Tibial artery (tissue), 4 donors: ENCODE measurements around the gene AKAP13.

Experiments used
- DNase-seq, 2 donors: peaks; one replicate each; pipeline ENCODE4 v3.0.0-alpha.2; 2019
- H3K27ac ChIP-seq, 2 donors: fragments of 200-600 bp; sonication (generic) in 1 of 2; 1 replicate in 1 of 2; 2 replicates in 1 of 2; pipeline ENCODE4 v1.5.1; 2018 to 2019; ENCODE audit warnings: mild to moderate bottlenecking in 1 of 2
- H3K27me3 ChIP-seq, 2 donors: fragments of 200-600 bp; sonication (generic) in 1 of 2; one replicate each; pipeline versions ENCODE4 v1.5.1 to v1.6.0; 2016 to 2019
- H3K36me3 ChIP-seq, 3 donors: fragments of 200-600 bp; sonication (generic) in 2 of 3; one replicate each; pipeline ENCODE4 v1.5.1; 2016 to 2019; ENCODE audit warnings: mild to moderate bottlenecking in 2 of 3
- H3K4me1 ChIP-seq, 4 donors: fragments of 200-600 bp; sonication (generic) in 2 of 4; 1 replicate in 3 of 4; 2 replicates in 1 of 4; pipeline ENCODE4 v1.5.1; 2016 to 2019
- H3K4me3 ChIP-seq, 2 donors: fragments of 200-600 bp; sonication (generic) in 1 of 2; 1 replicate in 1 of 2; 2 replicates in 1 of 2; pipeline ENCODE4 v1.5.1; 2018 to 2019; ENCODE audit warnings: mild to moderate bottlenecking in 2 of 2
- H3K9me3 ChIP-seq, 3 donors: fragments of 200-600 bp; sonication (generic) in 1 of 3; one replicate each; pipeline ENCODE4 v1.5.1; 2016 to 2019
- CTCF ChIP-seq, 2 experiments: fragments of 200-600 bp in 1 of 2; fragments of 450-650 bp in 1 of 2; IDR thresholded peaks; one replicate each; pipeline ENCODE4 v1.5.1; 2017 to 2019; ENCODE audit warnings: antibody characterized with exemption in 2 of 2, mild to moderate bottlenecking in 1 of 2, moderate library complexity in 1 of 2
- intact Hi-C: fragments of 100-400 bp; cut with DNase I; formaldehyde crosslinking; loops from one replicate; pipeline ENCODE4 v1.15.0; 2023; ENCODE audit warnings: low total_unique reads

AKAP13 gene

GRCh38 chr15:85568261-85568808, 187.9 kb downstream of the AKAP13 start:
- no peaks in the 10 kb centered on the region for H3K9me3 ChIP-seq
- peaks cover 0 to 13% (median 3%) of the 10 kb centered on the region in 4 donors for H3K4me1 ChIP-seq

GRCh38 chr15:85570336-85570735, 189.9 kb downstream of the AKAP13 start:
- peaks cover 0 to 5% (median 1%) of the 10 kb centered on the region in 4 donors for H3K4me1 ChIP-seq
- no peak overlapping the region for H3K27ac ChIP-seq
- intact Hi-C loops: no loop called here
- H3K9me3 ChIP-seq: no peaks in the 10 kb centered on the region
- H3K36me3 ChIP-seq: no peaks in the 10 kb centered on the region
- H3K27me3 ChIP-seq: no peaks in the 10 kb centered on the region
- no peak for DNase-seq
- H3K4me3 ChIP-seq: no peak overlapping the region
- TF ChIP-seq CTCF (IDR thresholded peaks at IDR 0.05): no peak

More at GRCh38 chr15:85568261-85568808, 187.9 kb downstream of the AKAP13 start:
- Histone ChIP-seq H3K36me3 (no peaks in the 10 kb centered on the region), H3K27me3 (no peaks in the 10 kb centered on the region), H3K4me3 (no peak overlapping the region), H3K27ac (no peak overlapping the region)
- no peak for DNase-seq
- TF ChIP-seq CTCF (IDR thresholded peaks at IDR 0.05): no peak
- intact Hi-C loops: no loop called here

- H3K36me3 ChIP-seq: no peaks in the 10 kb centered on the region
- TF ChIP-seq CTCF (IDR thresholded peaks at IDR 0.05): no peak
- H3K27ac ChIP-seq: no peak overlapping the region
- DNase-seq: no peak
- H3K27me3 ChIP-seq: no peaks in the 10 kb centered on the region
- no peak overlapping the region for H3K4me3 ChIP-seq
- intact Hi-C loops: no loop called here
- peaks cover 0 to 17% (median 13%) of the 10 kb centered on the region in 4 donors for H3K4me1 ChIP-seq
- H3K9me3 ChIP-seq: no peaks in the 10 kb centered on the region
Observed at GRCh38 chr15:85571780-85572179, 191.4 kb downstream of the AKAP13 start.

GRCh38 chr15:85576392-85576791, 196.0 kb downstream of the AKAP13 start:
- H3K4me3 ChIP-seq: no peak overlapping the region
- no peaks in the 10 kb centered on the region for H3K9me3 ChIP-seq
- H3K27ac ChIP-seq: peak overlapping the region; percentile 65 to 66
- no peaks in the 10 kb centered on the region for H3K27me3 ChIP-seq
- peaks cover 0 to 42% (median 22%) of the 10 kb centered on the region in 4 donors for H3K4me1 ChIP-seq
- intact Hi-C loops: loop anchor here (5.0 kb wide), 1 partner anchor 39 kb away; no protein-coding TSS in a partner anchor
- DNase-seq: no peak
- no peak for TF ChIP-seq CTCF (IDR thresholded peaks at IDR 0.05)
- peaks cover 0 to 27% (median 8%) of the 10 kb centered on the region in 3 donors for H3K36me3 ChIP-seq

GRCh38 chr15:85578941-85579701, 198.7 kb downstream of the AKAP13 start:
- no peaks in the 10 kb centered on the region for H3K27me3 ChIP-seq
- peak; percentile 58 to 71 for DNase-seq

More at GRCh38 chr15:85578941-85579701, 198.7 kb downstream of the AKAP13 start:
- H3K4me3 ChIP-seq: no peak overlapping the region
- no peaks in the 10 kb centered on the region for H3K9me3 ChIP-seq
- peak overlapping the region; percentile 49 to 63 for H3K27ac ChIP-seq
- H3K4me1 ChIP-seq: peaks cover 0 to 56% (median 29%) of the 10 kb centered on the region in 4 donors
- H3K36me3 ChIP-seq: peaks cover 0 to 33% (median 8%) of the 10 kb centered on the region in 3 donors
- TF ChIP-seq CTCF (IDR thresholded peaks at IDR 0.05): no peak
- intact Hi-C loops: loop anchor here (5.0 kb wide), 1 partner anchor 42 kb away; no protein-coding TSS in a partner anchor
